ENCODE results near the gene A3GALT2.
"Not testable (repeated sequence)": the region's sequence is repeated elsewhere in the genome, so short reads cannot be mapped to it uniquely, and the experiment has no call there.

Gene A3GALT2

DNA sequence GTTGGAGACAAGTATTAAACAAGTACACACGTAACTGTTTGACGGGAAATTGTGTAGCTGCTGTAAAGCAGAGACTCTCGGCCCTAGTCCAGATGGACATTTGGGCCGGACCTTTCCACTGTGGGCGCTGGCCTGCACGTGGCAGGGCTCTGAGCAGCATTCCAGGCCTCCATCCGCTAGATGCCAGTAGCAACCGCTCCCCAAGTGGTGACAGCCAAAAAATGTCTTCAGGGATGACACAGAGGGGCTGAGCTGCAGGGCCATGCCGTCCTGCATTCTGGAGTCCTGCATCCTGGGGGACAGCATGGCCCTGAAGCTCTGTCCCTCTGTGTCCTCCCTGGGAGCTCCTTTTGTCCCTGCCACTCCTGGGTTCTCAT is 24.8 kb downstream of the A3GALT2 start:
- DNase-seq (ENCODE audit: insufficient read length) (no peak), FAIRE-seq (no peak)
- no peak for TF ChIP-seq POLR2A (IDR thresholded peaks at IDR 0.05; ENCODE audit: low read depth, low read length)
- no peak for TF ChIP-seq TAF1 (IDR thresholded peaks at IDR 0.05; ENCODE audit: borderline replicate concordance, low read depth, low read length)
- no peak for TF ChIP-seq POLR2AphosphoS5 (IDR thresholded peaks at IDR 0.05; ENCODE audit: low read depth, low read length)

DNA sequence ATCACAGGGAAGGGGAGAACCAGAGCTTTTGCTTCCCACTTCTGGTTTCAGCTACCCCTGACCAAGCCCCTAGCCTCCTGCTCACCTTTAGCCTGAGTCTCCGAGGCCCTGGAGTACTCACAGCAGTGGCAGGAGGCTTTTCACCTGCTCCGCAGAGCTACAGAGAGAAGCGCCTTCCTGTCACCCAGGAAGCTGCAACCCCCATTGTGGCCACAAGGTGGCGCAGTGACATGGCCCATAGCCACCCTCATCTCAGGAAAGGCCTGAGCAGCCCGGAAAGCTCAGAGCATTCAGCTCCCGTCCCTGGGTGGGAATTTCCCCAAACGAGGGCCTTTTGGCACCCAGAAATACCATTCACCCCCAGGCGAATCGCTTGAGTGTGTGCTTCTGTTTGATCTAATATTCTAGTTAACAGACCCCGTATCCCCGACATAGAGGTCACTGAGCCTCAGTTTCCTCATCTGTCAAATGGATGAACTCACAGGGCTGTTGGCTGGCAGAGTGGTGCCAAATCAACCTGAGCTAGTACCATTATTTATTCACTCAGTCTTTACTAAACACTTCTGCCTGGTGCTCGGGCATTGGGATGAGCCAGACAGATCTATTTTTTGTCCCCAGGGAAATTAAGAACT is 25.3 kb downstream of the A3GALT2 start:
- FAIRE-seq, result peak; percentile 95
- peak; percentile 84 for DNase-seq (ENCODE audit: insufficient read length)
- no peak for TF ChIP-seq TAF1 (IDR thresholded peaks at IDR 0.05; ENCODE audit: borderline replicate concordance, low read depth, low read length)
- TF ChIP-seq POLR2A (IDR thresholded peaks at IDR 0.05; ENCODE audit: low read depth, low read length), result no peak
- no peak for TF ChIP-seq POLR2AphosphoS5 (IDR thresholded peaks at IDR 0.05; ENCODE audit: low read depth, low read length)

DNA sequence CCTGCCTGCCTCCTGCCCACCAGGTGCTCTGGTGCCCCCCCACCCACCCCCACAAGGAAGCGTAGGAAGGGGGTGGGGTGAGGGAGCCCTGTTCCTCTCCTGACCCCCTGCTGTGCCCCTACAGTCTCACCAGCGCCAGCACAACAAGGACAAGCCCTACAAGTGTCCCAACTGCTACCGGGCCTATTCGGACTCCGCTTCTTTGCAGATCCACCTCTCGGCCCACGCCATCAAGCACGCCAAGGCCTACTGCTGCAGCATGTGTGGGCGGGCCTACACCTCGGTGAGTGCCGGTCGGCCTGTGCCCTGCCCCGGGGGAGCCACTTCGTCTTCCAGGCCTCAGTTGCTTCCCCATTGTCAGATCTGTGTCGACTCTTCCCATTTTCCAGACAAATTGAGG is 25.9 kb downstream of the A3GALT2 start:
- FAIRE-seq, result no peak
- DNase-seq (ENCODE audit: insufficient read length), result no peak
- TF ChIP-seq TAF1 (IDR thresholded peaks at IDR 0.05; ENCODE audit: borderline replicate concordance, low read depth, low read length), result no peak
- no peak for TF ChIP-seq POLR2A (IDR thresholded peaks at IDR 0.05; ENCODE audit: low read depth, low read length)
- no peak for TF ChIP-seq POLR2AphosphoS5 (IDR thresholded peaks at IDR 0.05; ENCODE audit: low read depth, low read length)

DNA sequence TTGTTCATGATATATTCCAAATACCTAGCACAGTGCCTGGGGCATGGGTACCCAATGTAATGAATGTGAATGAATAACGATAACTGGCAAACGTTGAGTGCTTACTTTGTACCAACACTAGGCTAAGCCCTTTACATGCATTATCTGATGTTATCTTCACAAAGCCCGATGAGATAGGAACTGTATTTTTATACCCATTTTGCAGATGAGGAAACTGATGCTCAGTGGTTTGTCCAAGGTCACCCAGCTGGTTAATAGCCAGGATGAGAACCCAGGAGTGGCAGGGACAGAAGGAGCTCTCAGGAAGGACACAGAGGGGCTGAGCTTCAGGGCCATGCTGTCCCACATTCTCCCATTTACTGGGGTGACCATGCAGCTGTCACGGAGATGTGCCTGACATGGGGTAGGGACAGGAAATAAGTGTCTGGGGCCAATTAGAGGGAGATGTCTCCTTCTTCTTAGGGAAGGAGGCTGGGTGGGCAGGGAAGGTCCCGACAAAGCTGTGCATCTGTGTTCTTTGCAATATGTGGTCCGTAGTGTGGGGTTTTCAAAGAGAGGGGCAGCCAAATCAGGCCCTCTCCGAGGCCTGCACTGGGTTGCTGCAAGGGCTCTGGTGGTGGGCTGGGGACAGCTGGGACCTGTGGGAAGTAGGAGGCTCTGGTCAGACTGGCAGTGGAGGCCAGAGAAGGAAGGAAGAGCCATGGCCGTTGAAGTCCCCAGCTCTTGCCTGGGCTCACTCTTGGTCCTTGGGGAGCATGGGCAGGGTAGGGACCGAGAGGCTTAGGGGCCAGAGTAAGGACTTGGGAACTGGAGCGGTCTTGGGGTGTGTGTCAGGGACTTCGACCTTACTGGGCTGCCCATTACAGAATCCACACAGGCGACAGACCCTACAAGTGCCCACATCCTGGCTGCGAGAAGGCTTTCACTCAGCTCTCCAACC is 26.6 kb downstream of the A3GALT2 start:
- TF ChIP-seq TAF1 (IDR thresholded peaks at IDR 0.05; ENCODE audit: borderline replicate concordance, low read depth, low read length) (no peak), POLR2AphosphoS5 (IDR thresholded peaks at IDR 0.05; ENCODE audit: low read depth, low read length) (no peak), POLR2A (IDR thresholded peaks at IDR 0.05; ENCODE audit: low read depth, low read length) (no peak)
- FAIRE-seq, result no peak
- DNase-seq (ENCODE audit: insufficient read length), result no peak

- TF ChIP-seq TAF1 (IDR thresholded peaks at IDR 0.05; ENCODE audit: borderline replicate concordance, low read depth, low read length) (no peak), POLR2AphosphoS5 (IDR thresholded peaks at IDR 0.05; ENCODE audit: low read depth, low read length) (no peak), POLR2A (IDR thresholded peaks at IDR 0.05; ENCODE audit: low read depth, low read length) (no peak)
- FAIRE-seq, result no peak
- DNase-seq (ENCODE audit: insufficient read length), result no peak
These were observed 28.1 kb downstream of the A3GALT2 start for GRCh38 chr1:33292726-33293340.

DNA sequence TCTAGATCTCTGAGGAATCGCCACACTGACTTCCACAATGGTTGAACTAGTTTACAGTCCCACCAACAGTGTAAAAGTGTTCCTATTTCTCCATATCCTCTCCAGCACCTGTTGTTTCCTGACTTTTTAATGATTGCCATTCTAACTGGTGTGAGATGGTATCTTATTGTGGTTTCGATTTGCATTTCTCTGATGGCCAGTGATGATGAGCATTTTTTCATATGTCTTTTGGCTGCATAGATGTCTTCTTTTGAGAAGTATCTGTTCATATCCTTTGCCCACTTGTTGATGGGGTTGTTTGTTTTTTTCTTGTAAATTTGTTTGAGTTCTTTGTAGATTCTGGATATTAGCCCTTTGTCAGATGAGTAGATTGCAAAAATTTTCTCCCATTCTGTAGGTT is 30.3 kb downstream of the A3GALT2 start:
- not testable (repeated sequence) for FAIRE-seq; DNase-seq (ENCODE audit: insufficient read length)

GRCh38 chr1:33289858-33290154 is 31.1 kb downstream of the A3GALT2 start:
- TF ChIP-seq POLR2AphosphoS5 (IDR thresholded peaks at IDR 0.05; ENCODE audit: low read depth, low read length) (no peak), TAF1 (IDR thresholded peaks at IDR 0.05; ENCODE audit: borderline replicate concordance, low read depth, low read length) (no peak), POLR2A (IDR thresholded peaks at IDR 0.05; ENCODE audit: low read depth, low read length) (no peak)
- DNase-seq (ENCODE audit: insufficient read length), result no peak
- FAIRE-seq, result no peak

GRCh38 chr1:33288976-33289857 is 31.7 kb downstream of the A3GALT2 start:
- DNase-seq (ENCODE audit: insufficient read length), result no peak
- no peak for FAIRE-seq
- TF ChIP-seq POLR2A (IDR thresholded peaks at IDR 0.05; ENCODE audit: low read depth, low read length), result no peak
- TF ChIP-seq POLR2AphosphoS5 (IDR thresholded peaks at IDR 0.05; ENCODE audit: low read depth, low read length), result no peak
- no peak for TF ChIP-seq TAF1 (IDR thresholded peaks at IDR 0.05; ENCODE audit: borderline replicate concordance, low read depth, low read length)

GRCh38 chr1:33287317-33287716 is 33.6 kb downstream of the A3GALT2 start:
- no peak for FAIRE-seq

DNA sequence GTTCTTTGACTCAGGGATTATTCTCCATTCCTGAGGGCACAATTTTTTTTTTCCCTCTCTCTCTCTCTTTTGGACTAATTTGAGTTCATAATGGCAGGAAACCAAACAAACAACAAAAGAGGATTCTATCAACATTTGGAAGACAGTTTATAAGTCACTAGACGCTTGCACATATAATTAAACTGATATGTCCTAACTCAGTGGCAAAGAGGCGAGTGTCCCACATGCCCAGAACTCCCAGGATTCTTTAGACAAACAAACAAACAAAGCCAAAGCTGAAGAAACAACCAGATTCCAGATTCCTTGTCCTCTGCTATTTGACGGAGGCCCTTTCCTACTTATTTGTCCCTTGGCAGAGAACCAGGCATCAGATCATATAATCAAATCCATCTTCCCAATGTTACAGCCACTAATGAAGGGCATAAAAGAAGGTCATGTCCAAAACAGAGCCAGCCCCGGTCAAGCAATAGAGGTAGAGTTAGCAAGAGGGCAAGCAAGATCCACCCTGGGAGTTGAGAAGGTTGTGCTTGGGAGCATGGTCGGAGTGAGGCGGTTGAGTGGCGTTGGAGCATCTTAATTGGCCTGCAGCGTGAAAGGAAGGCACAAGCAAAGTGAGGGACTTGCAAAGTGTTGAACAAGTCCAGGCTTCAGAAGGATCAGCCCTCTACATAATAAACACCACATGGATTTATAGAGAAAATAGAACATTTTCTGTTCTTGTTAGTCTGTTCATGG is 34.3 kb downstream of the A3GALT2 start:
- no peak for FAIRE-seq
- TF ChIP-seq TAF1 (IDR thresholded peaks at IDR 0.05; ENCODE audit: borderline replicate concordance, low read depth, low read length), result no peak
- no peak for TF ChIP-seq POLR2A (IDR thresholded peaks at IDR 0.05; ENCODE audit: low read depth, low read length)
- TF ChIP-seq POLR2AphosphoS5 (IDR thresholded peaks at IDR 0.05; ENCODE audit: low read depth, low read length), result no peak
- DNase-seq (ENCODE audit: insufficient read length), result no peak

More at GRCh38 chr1:33287317-33287716, 33.6 kb downstream of the A3GALT2 start:
- DNase-seq (ENCODE audit: insufficient read length), result no peak
- no peak for TF ChIP-seq POLR2AphosphoS5 (IDR thresholded peaks at IDR 0.05; ENCODE audit: low read depth, low read length)
- no peak for TF ChIP-seq POLR2A (IDR thresholded peaks at IDR 0.05; ENCODE audit: low read depth, low read length)

GRCh38 chr1:33284049-33284448 is 36.8 kb downstream of the A3GALT2 start:
- no peak for TF ChIP-seq TAF1 (IDR thresholded peaks at IDR 0.05; ENCODE audit: borderline replicate concordance, low read depth, low read length)
- TF ChIP-seq POLR2AphosphoS5 (IDR thresholded peaks at IDR 0.05; ENCODE audit: low read depth, low read length), result no peak
- no peak for TF ChIP-seq POLR2A (IDR thresholded peaks at IDR 0.05; ENCODE audit: low read depth, low read length)
- FAIRE-seq, result no peak
- DNase-seq (ENCODE audit: insufficient read length), result no peak

Measured in GM12892 (cell line).